Fibroblast of mammary gland (primary cell): Measurements from ENCODE around the gene RPL36AL.

Experiments used
- DNase-seq: peaks from one replicate; pipeline ENCODE4 v3.0.0-alpha.2; 2010; ENCODE audit warnings: low read depth
- H3K4me3 ChIP-seq: 2 replicates; pipeline ENCODE4 v1.5.1; 2011; ENCODE audit warnings: low read depth, mild to moderate bottlenecking, low read length, moderate library complexity; ENCODE audit not compliant: control insufficient read depth
- CTCF ChIP-seq: conservative IDR thresholded peaks from 2 replicates; pipeline ENCODE4 v1.5.1; 2011; ENCODE audit warnings: low read depth, low read length, inconsistent platforms; ENCODE audit not compliant: control insufficient read depth, insufficient read depth

RPL36AL gene

DNA sequence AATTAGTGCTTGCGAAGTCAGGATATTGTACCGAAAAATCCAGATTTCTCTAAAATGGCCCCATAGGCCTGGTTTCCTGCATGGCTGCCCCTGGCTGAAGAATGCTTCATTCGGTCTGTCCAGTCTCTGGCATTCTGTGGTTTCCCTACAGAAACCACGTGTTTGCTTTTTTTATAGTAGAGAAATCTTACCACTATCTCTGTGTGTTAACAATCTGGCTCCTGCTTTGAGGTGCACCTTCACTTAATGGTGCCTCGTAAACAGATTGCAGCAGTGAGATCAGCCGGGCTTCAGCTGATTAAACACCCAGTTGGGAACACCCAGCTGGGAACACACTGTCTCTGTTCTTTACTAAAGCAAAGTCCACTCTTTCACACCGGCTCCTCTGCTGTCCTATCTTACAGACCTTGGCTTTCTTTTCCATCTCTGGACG lies 21.3 kb upstream of the RPL36AL start:
- no peak for TF ChIP-seq CTCF
- no peak for DNase-seq
- H3K4me3 ChIP-seq, result no peak overlapping the region

- no peak for TF ChIP-seq CTCF
- no peak overlapping the region for H3K4me3 ChIP-seq
- DNase-seq, result no peak
These were observed 20.4 kb upstream of the RPL36AL start for GRCh38 chr14:49640540-49641417.

- H3K4me3 ChIP-seq, result no peak overlapping the region
- DNase-seq, result no peak
- TF ChIP-seq CTCF, result no peak
These were observed 17.2 kb upstream of the RPL36AL start for GRCh38 chr14:49637534-49638078.

- no peak for DNase-seq
- no peak for TF ChIP-seq CTCF
- H3K4me3 ChIP-seq, result no peak overlapping the region
These were observed 16.4 kb upstream of the RPL36AL start for GRCh38 chr14:49636866-49637265.

GRCh38 chr14:49634547-49635334 lies 14.3 kb upstream of the RPL36AL start, which contains the start of gene DNAAF2:
TSS of gene DNAAF2 (minus strand) at chr14:49635244. CDS start at chr14:49635149, 95 bp downstream.
- peak within 1 kb of the TSS; percentile 92 for H3K4me3 ChIP-seq
- DNase-seq, result peak; percentile 73
- TF ChIP-seq CTCF, result no peak

DNA sequence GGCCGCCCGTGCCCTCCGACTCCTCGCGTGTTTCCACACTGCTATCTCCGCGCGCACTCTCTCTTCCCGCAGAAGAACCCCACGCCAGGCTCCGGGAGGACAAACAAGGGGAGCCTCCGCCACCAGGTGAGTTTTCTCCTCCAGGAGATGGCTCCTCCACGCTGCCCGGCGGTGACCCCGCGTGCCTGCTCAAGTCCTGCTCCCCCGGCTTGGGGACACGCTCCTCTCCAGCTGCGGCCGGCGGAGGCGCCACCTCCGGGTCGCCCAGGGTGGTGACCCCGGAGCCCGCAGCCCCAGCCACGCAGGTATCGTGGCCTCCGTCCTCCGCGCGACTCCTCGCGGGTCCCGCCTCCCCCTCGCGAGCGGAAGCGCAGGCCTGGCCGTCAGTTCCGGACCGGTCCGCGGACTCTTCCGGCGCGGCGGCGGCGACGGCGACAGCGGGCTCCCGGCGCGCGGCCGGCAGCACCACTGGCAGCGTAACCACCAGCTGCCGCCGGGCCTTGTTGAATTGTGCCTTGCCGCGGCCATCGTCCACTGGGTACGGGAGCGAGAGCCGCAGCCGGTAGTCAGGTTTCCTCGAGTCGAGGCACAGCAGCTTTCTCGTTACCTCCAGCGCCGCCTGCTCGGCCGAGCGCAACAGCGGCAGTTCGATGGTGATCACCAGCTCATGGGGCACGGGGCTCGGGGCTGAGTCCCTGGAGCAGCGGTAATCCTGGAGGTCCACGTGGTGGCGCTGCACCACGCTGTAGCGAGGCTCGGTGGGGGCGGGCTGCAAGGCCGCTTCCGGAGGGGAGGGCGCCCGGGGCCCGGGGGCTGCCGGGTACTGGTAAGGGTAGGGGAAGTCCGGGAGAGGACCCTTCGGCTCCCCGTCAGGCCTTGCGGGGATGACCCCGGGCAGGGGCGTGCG lies 13.5 kb upstream of the RPL36AL start:
- DNase-seq, result peak; percentile 94
- TF ChIP-seq CTCF, result peak; percentile 54
- H3K4me3 ChIP-seq, result peak overlapping the region; percentile 92
